ENCODE measurements around the gene KRT24. TPM values are rescaled to one million over a fixed set of nuclear protein-coding genes. Genes with fewer than 3 reads are reported as not detected.

The KRT24 gene
- total and polyA plus RNA-seq, 2 donors (not counting 3 experiments of a cell fraction or from before 2014, with no cell fraction given): not detected

GRCh38 chr17:40734018-40734417 lies 30.5 kb upstream of the KRT24 start:
- TF ChIP-seq, protein P1, sequence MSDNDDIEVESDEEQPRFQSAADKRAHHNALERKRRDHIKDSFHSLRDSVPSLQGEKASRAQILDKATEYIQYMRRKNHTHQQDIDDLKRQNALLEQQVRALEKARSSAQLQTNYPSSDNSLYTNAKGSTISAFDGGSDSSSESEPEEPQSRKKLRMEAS (IDR thresholded peaks at IDR 0.05; ENCODE audit: insufficient read depth, insufficient read length): no peak
- no peak for TF ChIP-seq MYC (IDR thresholded peaks at IDR 0.05; ENCODE audit: low read depth, low read length)
- TF ChIP-seq JUN (IDR thresholded peaks at IDR 0.05; ENCODE audit: borderline replicate concordance, insufficient read depth, insufficient read length, low read depth): no peak
- TF ChIP-seq GATA2 (IDR thresholded peaks at IDR 0.05; ENCODE audit: insufficient read depth, insufficient read length, low read depth, low read length): no peak
- TF ChIP-seq POLR2A (IDR thresholded peaks at IDR 0.05; ENCODE audit: low read depth, low read length): no peak
- no peak for TF ChIP-seq FOS (IDR thresholded peaks at IDR 0.05; ENCODE audit: borderline replicate concordance, insufficient read depth, low read length)
- TF ChIP-seq POLR2AphosphoS5 (IDR thresholded peaks at IDR 0.05; ENCODE audit: insufficient read depth, low read depth, low read length): no peak
- TF ChIP-seq, protein P2, sequence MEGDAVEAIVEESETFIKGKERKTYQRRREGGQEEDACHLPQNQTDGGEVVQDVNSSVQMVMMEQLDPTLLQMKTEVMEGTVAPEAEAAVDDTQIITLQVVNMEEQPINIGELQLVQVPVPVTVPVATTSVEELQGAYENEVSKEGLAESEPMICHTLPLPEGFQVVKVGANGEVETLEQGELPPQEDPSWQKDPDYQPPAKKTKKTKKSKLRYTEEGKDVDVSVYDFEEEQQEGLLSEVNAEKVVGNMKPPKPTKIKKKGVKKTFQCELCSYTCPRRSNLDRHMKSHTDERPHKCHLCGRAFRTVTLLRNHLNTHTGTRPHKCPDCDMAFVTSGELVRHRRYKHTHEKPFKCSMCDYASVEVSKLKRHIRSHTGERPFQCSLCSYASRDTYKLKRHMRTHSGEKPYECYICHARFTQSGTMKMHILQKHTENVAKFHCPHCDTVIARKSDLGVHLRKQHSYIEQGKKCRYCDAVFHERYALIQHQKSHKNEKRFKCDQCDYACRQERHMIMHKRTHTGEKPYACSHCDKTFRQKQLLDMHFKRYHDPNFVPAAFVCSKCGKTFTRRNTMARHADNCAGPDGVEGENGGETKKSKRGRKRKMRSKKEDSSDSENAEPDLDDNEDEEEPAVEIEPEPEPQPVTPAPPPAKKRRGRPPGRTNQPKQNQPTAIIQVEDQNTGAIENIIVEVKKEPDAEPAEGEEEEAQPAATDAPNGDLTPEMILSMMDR (IDR thresholded peaks at IDR 0.05; ENCODE audit: extremely low read depth in 1 of 2, insufficient read depth in 1 of 2, low read depth in 1 of 2, low read length in 2 of 2): no peak
- no peak for TF ChIP-seq EZH2 (IDR thresholded peaks at IDR 0.05; ENCODE audit: borderline replicate concordance, low read depth, low read length, severe bottlenecking)
- H3K4me2 ChIP-seq (ENCODE audit: insufficient read depth, low read length): no peak overlapping the region
- CTCF ChIA-PET: interaction anchor here (0.9 kb wide), 1 partner anchor 10 kb away, joined by 6 read pairs; no protein-coding TSS in a partner anchor
- no peak overlapping the region for H3K4me3 ChIP-seq (replicated peaks in 1 of 3; ENCODE audit: insufficient read depth in 1 of 3, low read depth in 1 of 3, low read length in 3 of 3)
- H3K9me3 ChIP-seq (replicated peaks; ENCODE audit: control insufficient read depth, insufficient read depth, low read length): no peaks in the 10 kb centered on the region
- H3K9me1 ChIP-seq (replicated peaks; ENCODE audit: control insufficient read depth, extremely low read depth, insufficient read depth, low read length): no peaks in the 10 kb centered on the region
- FAIRE-seq (no peak), DNase-seq (ENCODE audit: low read depth, low spot score) (no peak)
- H3K9ac ChIP-seq (replicated peaks; ENCODE audit: extremely low read depth, insufficient read depth, low read length): no peak overlapping the region
- no peaks in the 10 kb centered on the region for H3K79me2 ChIP-seq (ENCODE audit: control insufficient read depth, insufficient read depth, low read length)
- H3K27me3 ChIP-seq (ENCODE audit: control insufficient read depth in 2 of 2, insufficient read depth in 2 of 2, low read length in 2 of 2): peaks cover 4 to 7% of the 10 kb centered on the region in 2 experiments
- H3K36me3 ChIP-seq (ENCODE audit: control insufficient read depth in 2 of 2, extremely low read depth in 1 of 2, insufficient read depth in 2 of 2, low read length in 2 of 2): no peaks in the 10 kb centered on the region
- dilution Hi-C loops (cut with MboI; ENCODE audit: extremely low pct_ligation_motif_present, low sequenced_read_pairs): no loop called here
- no peak overlapping the region for H2AFZ ChIP-seq (ENCODE audit: low read depth, low read length)
- no peaks in the 10 kb centered on the region for H4K20me1 ChIP-seq (replicated peaks; ENCODE audit: control insufficient read depth, extremely low read depth, insufficient read depth, low read length)
- no peaks in the 10 kb centered on the region for H3K4me1 ChIP-seq (ENCODE audit: control insufficient read depth, extremely low read depth, insufficient read depth, low read length)
- no TSS peak for BruUV-seq (replicated peaks)
- POLR2A ChIA-PET: no interaction called here
- intact Hi-C loops (cut with micrococcal nuclease): no loop called here
- H3K27ac ChIP-seq (ENCODE audit: insufficient read depth, low read depth, low read length): no peak overlapping the region

All from endothelial cell of umbilical vein (primary cell).